ENCODE results near the gene CACNA1C.
"Not testable (repeated sequence)": the region's sequence is repeated elsewhere in the genome, so short reads cannot be mapped to it uniquely, and the experiment has no call there.

The CACNA1C gene

DNA sequence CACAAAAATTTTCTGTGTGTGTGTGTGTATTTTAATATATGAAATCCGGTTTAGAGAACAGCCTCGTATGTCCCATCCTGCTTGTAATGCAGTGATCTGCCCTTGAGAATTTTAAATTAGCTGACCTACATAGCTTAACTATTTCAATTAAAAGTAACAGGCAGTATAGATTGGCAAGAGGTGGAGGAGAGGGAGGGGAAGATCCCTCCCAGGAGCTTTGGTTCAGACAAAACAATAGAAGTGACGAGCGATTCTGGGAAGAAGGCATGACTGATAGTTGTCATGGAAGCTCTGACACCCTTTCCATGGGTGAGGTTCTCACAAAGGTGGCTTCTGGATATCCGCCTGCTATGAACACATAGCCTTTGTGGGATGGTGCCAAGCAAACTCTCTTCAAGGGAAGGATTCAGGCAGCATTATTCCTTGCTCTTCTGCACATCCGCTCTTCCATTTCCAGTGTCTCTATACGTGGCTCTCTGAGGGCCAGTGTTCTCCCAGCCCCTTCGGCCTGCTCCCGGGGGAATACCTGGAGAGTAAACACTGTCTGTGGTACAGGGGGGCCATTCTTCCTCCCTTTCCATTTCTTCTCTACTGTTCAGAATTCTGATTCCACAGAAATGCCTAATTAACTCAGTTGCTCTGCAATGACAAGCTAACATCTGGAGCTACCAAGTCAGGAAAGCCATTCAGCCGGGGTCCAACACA lies 182.0 kb downstream of the CACNA1C start:
- DNase-seq (ENCODE audit: low read depth) = no peak

GRCh38 chr12:2236506-2237294 lies 183.9 kb downstream of the CACNA1C start:
- DNase-seq (ENCODE audit: low read depth) = no peak

- no peak for DNase-seq (ENCODE audit: low read depth)
Observed at GRCh38 chr12:2238111-2238510, 185.3 kb downstream of the CACNA1C start.

DNA sequence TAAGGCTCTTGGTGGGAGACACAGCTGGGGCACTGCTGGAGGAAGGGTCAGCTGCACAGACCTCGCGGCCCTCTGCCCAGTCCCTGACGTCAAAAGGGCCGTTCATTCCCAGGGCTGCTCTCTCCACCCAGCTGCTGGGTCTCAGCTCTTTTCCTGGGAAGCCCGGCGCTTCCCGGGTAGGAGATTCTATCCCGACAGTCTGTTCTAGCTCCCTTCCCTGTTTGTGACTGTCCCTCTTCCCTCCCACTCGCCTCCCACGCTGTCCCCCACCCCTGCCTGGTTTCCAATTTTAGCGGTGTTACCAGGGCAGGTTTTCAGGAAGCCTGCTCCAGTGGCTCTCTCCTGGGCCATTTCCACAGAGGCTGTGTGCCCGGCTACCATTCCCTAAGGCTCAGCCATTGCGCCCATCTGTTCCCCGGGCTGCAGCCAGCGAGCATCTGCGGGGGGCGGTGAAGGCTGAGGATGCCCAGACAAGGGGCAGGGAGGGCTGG lies 186.6 kb downstream of the CACNA1C start:
- DNase-seq (ENCODE audit: low read depth) = no peak

- no peak for DNase-seq (ENCODE audit: low read depth)
Observed at GRCh38 chr12:2240390-2240789, 187.6 kb downstream of the CACNA1C start.

GRCh38 chr12:2240984-2241383 lies 188.2 kb downstream of the CACNA1C start:
- DNase-seq (ENCODE audit: low read depth) = no peak

DNA sequence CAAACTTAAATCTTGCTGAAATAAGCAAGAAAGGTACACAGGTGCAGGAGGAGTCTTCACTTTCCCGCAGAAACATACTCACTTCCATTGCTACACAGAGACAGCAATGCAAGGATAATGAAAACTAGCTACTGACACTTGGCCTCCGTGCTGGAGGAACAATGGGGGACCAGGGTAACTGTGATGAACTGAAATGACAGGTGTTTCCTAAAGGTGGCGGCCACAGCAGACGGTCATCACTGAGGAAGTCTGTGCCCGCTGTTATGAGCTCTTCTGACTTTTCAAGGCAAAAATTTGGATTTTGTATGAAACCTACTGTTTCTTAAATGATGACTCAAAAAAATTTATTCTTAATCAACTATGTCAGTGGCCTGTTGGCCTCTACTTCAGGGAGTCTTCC lies 189.4 kb downstream of the CACNA1C start:
- no peak for DNase-seq (ENCODE audit: low read depth)

DNA sequence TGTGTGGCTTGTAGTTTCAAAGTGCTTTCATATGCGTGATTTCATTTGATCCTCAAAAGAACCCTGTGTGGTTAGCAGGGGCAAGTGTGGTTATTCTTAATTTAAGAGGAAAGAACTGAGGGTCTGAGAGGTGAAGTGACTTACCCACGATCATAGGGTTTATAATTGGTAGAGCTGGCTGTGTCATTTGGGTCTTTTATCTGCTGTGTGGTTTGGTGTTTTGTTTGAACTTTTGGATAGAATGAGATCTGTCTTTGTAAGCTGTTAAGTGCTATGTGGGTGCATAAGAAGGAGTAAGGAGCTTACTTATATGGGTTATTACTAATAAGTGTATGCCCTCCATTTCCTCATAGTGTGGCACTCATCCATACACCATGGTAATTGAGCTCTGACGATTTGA lies 190.0 kb downstream of the CACNA1C start:
- no peak for DNase-seq (ENCODE audit: low read depth)

DNA sequence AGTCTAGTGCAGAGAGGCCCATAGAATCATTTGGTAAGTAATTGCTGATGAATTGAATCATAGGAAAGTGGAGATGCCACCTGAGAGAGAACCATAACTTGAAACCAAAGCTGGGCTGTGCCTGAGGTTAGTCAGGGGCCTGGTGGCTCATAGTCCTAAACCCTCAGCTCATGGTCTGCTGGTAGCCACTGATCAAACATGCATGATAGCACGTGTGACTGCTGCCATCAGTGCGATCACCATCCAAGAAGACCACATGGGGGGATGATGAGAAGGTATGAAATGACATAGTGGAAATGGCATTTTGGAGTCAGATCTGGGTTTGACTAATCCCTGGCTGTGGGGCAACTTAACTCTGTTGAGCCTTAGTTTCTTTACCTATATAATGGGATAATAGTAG lies 190.5 kb downstream of the CACNA1C start:
- peak; percentile 44 for DNase-seq (ENCODE audit: low read depth)

DNA sequence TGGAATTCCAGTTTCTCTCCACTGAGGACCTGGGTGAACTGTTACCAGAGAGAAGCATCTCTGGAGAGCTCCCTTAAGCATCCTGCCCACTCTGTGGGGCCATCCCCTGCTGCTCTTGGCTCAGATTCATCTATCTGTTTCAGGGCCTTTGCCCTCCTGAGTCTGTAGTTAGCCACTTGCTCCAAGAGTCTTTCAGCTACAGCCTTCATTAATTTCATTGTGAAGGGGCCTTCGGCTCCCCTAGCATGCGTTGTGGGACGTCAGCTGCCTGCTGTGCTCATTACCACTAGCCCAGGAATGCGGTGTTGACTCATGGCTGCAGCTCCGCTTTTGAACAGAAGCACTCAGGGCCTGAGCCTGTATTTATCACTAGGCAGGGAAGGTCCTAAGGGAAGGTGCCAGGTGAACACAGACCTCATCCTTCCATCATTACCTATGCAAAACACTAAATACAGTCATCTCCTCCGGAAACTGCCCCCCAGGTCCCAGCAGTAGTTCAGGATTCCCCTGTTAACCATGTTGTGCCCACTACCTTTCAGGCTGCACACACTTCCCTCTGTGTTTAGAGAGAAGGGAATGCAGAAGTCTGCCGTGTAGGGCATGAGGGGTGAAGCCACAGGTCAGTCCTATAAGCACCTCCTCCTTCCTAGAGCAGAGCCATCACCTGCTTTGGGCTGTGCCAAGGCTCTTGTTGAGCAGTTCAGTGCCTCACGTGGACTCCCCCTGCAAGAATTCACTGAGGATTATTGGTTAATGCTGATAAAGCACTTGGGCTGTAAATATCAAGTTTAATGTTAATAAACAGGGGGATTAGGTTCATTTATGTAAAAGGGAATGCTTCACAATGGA lies 191.4 kb downstream of the CACNA1C start:
- peak; percentile 93 for DNase-seq (ENCODE audit: low read depth)

- DNase-seq (ENCODE audit: low read depth) = peak; percentile 56
Observed at GRCh38 chr12:2246358-2246757, 193.6 kb downstream of the CACNA1C start.

DNA sequence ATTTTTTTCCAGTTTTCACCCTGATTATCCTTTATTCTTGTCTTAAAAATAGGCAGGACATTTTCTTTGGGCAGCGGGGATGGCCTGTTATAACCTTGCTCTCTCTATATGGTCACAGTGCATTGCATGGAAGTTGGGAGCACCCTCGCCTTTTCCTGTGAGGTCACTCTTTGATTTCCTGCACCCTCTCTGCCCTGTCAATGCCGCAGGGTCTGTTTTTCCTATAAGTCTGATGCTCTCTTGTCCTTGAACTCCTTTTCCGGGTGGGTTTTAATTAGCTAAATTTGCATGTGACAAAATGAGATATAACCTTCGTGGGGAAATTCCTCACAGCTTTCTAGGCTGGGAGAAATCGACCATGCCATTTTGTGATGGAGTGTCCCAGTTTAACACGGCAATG lies 194.3 kb downstream of the CACNA1C start:
- no peak for DNase-seq (ENCODE audit: low read depth)

DNA sequence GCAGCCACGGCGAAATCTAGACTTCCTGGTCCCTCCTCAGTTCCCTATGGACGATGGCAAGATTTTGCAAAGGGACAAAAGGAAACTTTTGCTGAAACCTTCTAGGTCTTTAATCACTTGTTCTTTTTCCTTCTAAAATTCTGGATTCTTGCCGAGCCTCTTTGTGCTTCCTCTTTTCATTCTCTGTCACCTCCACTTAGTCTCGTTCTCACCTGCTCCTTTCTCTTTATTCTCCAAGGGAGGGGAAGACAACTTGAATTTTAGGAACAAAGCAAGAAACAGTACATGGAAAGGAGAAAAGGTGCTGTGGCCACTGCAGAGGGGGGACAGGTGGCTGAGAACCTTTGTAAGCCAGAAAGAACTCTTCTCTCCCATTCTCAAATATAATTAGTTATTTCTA lies 194.8 kb downstream of the CACNA1C start:
- DNase-seq (ENCODE audit: low read depth) = no peak

- DNase-seq (ENCODE audit: low read depth) = peak; percentile 76
Observed at GRCh38 chr12:2248087-2248900, 195.5 kb downstream of the CACNA1C start.

GRCh38 chr12:2248901-2249381 lies 196.2 kb downstream of the CACNA1C start:
- peak; percentile 77 for DNase-seq (ENCODE audit: low read depth)

- DNase-seq (ENCODE audit: low read depth) = peak; percentile 47
Observed at GRCh38 chr12:2250797-2251196, 198.0 kb downstream of the CACNA1C start.

- DNase-seq (ENCODE audit: low read depth) = no peak
Observed at GRCh38 chr12:2251526-2252209, 198.9 kb downstream of the CACNA1C start.

DNA sequence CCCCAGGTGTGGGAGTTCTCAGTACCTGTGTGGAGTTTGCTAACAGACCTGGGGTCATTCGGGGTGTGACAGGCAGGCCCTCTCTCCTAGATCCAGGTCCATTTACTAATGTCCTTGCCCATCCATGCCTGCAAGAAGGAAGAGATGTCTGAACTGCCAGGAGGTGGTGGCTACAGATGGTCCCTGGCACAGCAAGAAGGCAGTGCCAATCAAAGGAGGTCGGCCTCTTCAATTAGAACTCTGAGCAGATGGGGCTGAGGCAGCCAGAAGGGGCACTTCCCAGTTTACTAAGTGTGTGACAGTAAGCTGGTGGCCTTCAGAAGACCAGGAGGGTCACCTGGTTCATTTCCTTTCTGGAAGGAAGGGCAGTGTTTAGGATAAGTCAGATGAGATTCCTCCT lies 202.5 kb downstream of the CACNA1C start:
- no peak for DNase-seq (ENCODE audit: low read depth)

- not testable (repeated sequence) for DNase-seq (ENCODE audit: low read depth)
Observed at GRCh38 chr12:2255731-2256130, 202.9 kb downstream of the CACNA1C start.

DNA sequence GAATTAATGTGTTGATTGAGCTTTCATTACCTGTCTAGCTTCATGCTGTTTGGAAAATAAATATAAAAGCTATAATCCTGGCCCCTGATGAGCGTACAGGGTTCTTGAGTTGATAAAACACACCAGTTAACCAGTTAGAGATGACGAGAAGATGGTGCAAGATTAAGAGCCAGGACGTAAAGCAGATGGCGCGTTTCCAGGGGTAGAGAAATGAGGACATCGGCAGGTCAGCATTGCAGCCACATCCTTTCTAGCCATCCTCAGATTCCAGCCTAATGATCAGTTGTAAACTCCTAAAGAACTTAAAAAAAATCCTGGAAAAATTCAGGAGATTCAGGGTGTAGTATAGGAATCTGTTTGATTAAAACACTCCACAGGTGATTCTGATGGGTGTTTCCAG lies 203.7 kb downstream of the CACNA1C start:
- peak; percentile 93 for DNase-seq (ENCODE audit: low read depth)

GRCh38 chr12:2256915-2257314 lies 204.1 kb downstream of the CACNA1C start:
- peak; percentile 86 for DNase-seq (ENCODE audit: low read depth)
